T1000 (cell line): ENCODE results near the gene IGF2BP3.
"Not testable (repeated sequence)": the region's sequence is repeated elsewhere in the genome, so short reads cannot be mapped to it uniquely, and the experiment has no call there.

Experiments
- DNase-seq: peaks from one replicate; lab custom pipeline; 2025; ENCODE audit warnings: mixed read lengths; lab: John Stamatoyannopoulos, UW

Gene IGF2BP3

DNA sequence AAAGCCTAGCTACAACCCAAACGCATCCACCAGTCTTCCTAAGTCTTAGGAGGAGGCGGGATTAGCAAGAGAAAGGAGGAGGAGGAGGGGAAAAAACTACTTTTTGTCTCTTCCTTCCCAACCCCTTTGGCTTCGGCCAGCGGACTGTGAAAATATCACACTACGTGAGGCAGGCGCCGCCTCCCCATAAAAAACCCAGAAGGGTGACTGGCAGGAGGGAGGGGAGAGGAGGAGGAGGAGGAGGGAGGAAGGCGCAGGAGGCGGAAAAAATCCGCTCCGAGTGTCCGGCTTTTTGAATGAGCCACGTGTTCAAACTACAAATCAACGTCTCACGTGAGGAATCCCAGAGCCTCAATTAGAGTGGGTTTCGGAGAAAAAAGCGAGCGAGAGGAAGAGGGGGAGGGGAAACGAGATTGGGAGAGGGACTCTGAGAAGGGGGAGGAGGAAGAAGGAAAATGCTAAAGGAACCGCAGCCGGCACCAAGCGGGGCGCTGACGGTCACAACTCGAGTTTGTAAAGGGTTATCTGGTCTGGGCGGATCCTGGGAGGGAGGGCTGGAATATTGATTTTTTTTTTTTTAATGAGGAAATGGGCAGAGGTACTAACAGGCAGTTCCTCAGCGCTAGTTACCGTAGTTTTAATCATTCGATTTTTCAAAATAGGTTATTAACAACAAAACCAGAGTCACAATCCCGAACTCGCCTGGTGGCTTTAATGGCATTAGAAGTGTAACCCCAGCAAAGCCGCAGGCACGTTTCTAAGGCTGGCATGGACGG lies at the start of gene IGF2BP3:
IGF2BP3 (minus strand) TSS at position 162 of the 776 bp plus-strand sequence. CDS start 381 bp downstream, outside the sequence.
- DNase-seq = peak; percentile 74

DNA sequence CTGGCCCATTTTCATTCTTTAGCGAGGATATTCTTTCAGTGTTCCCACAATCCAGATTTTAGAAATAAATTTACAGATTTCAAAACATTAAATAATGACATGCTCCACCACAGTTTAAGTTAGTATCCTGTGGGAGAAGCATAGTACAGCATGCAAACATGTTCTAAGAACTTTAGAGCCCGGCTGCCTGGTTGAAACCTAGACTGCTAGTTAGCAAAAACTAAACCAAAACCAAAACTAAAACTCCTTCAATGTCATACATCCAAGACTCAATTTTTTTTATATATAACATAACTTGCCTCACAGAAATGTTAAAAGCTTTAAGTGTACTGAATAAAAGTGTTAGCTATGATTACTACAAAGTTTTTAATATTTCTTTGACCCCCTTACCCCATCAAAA lies 44.5 kb upstream of the IGF2BP3 start:
- no peak for DNase-seq

DNA sequence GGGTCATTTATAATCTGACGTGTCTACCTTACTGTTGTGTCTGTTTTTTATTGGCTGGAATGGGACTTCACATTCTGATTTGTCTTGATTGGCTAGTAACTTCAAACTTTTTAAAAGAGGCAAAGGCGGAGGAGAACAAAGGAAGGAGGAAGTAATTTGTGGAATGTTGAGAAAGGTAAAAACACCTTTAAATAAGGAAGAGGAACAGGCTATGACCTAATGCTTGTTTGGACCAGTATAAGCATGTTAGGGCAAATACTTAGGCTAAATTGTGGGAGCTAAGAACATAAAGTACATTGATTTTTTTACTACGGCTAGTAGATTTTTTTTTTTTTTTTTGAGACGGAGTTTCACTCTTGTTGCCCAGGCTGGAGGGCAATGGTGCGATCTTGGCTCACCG lies 43.5 kb upstream of the IGF2BP3 start:
- DNase-seq = not testable (repeated sequence)

DNA sequence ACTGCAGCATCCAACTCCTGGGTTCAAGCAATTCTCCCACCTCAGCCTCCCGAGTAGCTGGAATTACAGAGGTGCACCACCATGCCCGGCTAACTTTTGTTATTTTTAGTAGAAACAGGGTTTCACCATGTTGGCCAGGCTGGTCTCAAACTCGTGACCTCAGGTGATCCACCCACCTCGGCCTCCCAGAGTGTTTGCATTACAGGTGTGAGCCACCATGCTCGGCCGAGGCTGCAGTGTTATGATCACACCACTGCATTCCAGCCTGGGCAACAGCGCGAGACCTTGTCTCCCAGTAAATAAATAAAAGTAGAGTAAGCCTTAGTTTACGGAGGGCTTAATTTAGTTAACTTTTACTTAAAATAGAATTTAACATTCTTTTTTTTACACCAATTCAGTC lies 23.7 kb upstream of the IGF2BP3 start:
- no peak for DNase-seq

DNA sequence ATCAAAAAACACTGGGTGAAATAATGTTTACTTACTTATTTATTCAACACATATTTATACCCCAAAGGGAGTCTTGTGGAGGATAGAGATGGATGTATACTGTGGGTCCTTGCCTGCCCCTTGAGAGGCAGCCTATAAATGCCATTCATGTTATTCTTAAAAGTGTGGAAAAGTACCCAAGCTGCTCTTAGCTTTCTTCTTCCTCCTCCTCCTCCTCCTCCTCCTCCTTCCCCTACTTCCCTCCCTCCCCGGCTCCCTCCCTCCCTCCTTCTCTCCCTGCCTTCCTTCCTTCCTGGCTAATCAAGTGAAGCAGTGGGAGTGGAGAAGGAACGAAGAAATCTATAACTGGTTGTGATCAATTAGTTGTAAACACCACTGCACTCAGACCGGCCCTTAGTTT lies 21.2 kb upstream of the IGF2BP3 start:
- no peak for DNase-seq

DNA sequence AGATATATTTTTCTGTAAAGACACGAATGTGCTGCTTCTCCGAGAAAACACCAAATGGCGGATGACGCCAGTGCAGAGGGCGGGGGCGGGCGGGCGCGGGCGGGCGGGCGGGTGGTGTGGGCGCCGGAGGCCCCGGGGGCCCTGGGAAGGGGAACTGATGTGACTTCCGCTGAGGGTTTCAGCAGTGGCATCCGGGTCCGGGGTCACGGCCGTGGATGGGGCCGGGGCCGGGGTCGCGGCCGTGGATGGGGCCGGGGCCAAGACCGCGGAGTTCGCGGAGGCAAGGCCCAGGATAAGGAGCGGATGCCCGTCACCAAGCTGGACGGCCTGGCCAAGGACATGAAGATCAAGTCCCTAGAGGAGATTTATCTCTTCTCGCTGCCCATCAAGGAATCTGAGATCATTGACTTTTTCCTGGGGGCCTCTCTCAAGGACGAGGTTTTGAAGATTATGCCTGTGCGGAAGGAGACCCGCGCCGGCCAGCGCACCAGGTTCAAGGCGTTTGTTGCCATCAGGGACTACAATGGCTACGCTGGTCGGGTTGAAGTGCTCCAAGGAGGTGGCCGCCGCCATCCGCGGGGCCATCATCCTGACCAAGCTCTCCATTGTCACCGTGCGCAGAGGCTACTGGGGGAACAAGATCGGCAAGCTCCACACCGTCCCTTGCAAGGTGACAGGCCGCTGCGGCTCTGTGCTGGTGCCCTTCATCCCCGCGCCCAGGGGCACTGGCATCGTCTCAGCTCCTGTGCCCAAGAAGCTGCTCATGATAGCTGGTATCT lies 20.3 kb upstream of the IGF2BP3 start:
- DNase-seq = no peak

DNA sequence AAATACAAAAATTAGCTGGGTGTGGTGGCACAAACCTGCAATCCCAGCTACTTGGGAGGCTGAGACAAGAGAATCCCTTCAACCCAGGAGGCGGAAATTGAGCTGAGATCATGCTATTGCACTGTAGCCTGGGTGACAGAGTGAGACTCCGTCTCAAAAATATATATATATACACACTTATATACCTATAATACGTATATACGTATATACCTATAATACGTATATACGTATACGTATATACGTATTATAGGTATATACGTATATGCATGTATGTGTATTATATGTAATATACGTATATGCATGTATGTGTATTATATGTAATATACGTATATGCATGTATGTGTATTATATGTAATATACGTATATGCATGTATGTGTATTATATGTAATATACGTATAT lies 18.4 kb upstream of the IGF2BP3 start:
- not testable (repeated sequence) for DNase-seq

DNA sequence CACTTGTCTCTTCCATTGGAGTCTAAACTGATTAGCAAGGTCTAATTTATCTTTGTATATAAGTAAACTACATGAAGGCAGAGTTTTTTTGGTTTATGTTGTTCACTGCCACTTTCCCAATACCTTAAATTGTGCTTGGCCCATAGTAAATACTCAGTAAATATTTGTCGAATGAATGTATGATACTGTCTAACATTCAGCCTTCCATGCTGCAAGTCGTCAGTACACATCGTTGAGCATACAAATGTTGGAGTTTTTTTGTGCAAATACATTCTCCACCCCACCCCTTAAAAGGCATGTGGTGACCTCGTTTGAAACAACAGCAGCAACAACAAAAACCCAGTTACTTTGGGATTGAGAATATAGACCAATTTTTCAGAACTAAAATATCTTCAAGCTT lies 17.4 kb upstream of the IGF2BP3 start:
- no peak for DNase-seq

DNA sequence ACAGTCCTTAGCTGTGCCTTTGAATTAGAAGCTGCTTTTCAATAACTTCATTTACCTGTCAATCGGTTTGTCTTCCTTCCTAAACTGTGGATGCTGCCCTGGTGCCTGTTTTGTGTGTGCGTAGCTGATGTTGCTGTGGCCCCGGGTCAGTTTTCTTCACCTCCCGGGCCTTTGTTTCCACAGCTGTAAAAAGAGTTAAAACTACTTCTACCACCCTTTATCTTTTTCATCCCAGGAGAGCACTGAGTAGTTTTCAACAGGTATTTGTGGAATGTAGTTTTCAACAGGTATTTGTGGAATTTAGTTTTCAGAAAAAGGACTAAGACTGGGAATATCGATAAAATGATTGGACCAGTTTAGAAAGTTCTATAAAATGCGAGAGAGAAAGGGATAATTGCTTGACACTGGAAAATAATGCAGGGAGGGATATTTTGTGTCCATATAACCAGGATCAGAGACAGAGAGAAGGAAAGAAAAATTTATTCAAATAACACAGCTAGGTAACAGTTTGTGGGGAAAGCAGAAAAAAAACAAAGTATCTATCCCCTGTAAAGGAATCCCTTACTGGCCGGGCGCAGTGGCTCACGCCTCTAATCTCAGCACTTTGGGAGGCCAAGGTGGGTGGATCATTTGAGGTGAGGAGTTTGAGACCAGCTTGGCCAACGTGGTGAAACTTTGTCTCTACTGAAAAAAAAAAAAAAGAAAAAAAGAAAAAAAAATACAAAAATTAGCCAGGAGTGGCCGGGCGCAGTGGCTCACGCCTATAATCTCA lies 15.9 kb upstream of the IGF2BP3 start:
- no peak for DNase-seq

DNA sequence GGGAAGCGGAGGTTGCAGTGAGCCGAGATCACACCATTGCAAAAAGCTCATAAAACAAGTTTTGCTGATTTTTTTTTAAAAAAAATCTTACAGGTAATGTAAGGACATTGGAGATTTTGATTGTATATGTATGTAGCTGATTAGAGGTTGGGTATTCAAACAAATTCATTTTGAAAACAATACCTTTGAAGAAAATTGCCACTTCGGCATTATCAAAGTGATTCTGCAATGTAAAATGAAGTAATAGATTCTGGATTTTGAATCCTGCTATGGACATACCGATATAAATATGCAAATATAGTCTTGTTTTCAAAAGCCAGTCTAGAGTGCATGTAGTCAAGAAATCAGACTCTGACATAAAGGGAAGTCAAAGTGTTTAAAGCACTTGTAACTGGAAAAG lies 12.4 kb upstream of the IGF2BP3 start:
- DNase-seq = no peak

DNA sequence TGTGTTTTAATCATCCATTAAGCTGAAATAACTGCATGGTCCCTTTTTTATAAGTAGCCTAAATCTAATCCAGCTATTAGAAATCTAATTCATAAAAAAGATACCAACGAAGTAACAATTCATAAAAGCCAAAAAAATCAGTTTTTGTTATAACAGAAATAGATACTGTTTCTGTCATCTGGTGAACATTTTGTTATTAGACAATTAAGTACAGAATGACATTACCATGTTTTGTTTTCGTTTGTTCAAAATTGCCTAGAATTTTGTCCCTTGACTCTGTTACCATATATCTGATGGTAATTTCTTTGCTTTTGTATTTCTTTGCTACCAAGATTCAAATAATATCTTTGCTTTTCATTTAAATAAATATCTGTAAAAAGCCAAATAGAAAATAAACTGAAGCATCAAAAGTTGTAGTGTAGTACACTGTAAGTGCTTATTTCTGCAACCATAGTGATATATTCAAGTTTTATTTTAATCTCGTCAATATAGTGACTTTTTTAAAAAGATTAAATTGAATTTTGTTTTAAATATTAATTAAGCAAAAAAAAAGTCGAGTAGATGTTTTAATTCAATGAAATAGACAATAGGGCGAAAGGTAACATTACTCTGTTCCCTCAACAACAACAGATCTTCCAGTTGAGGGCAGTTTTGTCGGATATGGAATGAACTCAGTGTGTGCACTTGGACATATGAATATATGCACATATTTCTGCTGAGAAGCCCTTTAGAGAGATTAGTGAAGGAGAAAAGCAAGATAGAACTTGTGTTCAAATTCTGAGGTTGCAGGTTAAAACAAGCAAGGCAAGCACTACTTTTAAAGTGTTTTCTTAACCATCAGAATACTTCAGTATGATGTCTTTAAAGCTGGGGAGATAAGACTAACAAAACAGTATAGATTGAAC lies 7.9 kb upstream of the IGF2BP3 start:
- DNase-seq = no peak

DNA sequence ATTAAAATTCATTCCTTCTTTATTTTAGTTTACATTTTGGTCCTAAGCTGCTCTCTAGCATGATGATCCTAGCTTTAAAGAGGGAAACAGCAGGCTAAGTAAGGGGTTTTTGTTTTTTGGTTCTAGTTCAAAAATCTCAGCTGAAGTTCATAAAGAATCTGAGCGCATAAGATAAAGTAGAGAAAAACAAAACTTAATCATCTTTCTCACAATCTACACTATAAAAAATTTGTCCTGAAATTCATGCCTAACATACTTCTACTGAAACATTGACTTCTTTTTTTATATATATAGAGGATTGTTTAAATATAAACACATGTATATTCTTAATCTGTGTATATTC lies 6.8 kb upstream of the IGF2BP3 start:
- no peak for DNase-seq

DNA sequence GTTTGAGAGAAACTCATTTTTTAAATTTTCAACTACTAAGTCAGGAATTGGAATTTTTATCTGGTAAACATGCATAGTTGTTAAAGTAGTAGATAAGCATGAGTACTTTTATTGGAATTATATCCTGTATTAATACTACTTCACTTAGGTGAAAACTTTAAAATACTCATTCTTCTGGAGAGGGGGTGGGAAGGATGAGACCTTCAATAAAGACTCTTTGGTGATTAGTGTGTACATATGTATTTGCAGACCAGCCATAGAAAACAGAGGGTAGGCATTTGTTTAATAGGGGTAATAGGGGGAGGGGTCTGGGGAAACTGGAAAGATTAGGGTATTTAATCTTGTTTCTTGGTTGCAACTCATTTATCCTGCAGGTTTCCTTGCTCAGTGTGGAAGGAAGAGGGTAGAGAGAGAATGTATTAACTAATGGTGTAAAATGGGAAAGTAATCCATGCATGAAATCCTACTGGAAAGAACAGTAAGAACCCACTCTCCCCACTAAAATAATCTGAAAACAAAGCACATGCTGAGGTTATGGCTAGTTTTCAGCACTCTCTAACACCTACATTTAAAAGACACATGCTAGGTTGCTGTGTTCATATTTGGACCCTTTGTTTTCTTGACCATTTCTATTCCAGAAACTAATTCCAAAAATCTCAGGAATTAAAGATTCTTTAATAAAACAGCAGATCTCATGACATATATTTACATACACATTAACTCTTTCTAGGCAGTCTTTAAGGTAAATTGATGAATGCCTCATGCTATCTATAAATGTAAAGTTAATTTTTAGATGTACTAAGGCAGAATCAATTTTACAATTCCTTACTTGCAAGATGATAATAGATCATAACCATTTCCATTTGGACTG lies 6.2 kb upstream of the IGF2BP3 start:
- no peak for DNase-seq

DNA sequence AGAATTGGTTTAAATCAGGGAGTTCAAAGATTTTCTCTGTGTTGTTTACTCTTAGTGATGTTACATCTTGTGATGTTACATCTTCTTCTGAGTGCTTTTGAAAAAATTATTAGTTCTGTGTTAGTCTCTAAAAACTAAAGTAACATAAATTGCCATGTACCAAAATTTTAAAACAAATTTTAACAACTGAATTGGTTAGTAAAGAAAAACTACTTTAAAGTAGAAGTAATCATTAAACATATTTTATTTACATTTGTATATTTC lies 5.2 kb upstream of the IGF2BP3 start:
- no peak for DNase-seq

DNA sequence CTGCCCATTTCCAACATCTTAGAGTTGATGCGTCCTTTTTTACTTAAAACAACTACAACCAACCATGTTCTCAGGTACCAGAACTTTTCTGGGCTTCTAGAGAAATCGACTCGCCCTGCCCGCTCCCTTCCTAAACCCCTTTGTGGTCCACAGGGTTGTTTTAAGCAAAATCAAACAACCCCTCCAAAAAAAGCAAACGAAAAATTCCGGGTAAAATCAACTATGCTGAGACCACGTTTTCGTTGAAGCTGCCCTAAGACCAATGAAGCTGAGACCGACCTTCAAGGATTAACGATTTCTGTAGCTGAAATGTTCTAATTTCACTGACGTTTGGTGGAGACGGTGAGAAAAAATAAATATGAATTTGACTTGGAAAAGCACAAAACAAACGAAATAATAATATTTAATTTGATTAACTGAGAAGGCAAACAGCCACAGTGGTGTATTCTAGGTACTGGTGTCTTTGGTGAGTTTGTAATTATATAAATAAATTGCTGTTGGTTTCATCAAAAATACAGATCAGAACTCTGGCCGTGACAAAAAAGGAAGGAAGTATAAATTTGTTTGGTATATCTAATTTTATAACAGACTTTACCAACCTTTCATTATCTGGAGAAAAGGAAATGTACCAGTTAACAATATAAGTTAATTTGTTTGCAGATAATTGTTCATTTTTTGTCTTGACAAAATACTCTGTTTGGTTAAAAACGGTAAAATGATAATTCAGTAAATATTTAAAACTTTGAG lies 4.7 kb upstream of the IGF2BP3 start:
- DNase-seq = no peak

DNA sequence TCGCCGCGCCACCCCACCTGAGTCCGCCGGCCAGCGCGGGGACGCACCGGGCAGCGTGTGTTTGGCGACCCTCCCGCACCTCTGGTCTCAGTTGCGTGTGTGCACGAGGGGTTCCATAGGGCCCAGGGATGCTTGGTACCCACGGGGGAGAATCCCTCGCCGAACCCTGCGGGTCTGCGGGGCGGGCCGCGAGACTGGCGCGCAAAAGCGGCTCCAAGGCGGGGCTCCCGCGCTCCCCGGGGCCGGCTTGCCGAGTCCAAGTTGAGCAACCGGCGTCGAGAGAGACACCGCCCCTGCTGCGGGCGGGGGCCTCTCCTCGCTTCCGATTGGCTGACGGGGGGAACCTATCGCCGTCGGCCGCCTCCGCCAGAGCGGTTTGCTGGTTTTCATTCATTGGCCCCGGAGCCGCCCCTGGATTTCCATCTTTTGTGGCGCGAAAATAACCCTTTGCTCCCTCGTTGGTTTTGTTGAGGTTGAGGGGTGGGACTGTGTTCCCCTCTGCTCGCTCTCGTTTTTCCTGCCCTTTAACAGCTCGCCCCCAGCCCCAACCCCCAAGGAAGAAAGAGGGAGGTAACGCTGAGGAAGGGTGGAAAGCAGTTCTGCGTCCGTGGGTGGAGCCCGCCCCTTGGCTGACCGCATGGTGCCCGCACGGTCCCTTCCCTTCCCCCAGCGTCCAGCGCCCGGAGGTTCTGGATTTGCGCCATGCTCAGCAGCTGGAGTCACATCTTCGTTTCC lies 4.0 kb upstream of the IGF2BP3 start:
- DNase-seq = peak; percentile 91

DNA sequence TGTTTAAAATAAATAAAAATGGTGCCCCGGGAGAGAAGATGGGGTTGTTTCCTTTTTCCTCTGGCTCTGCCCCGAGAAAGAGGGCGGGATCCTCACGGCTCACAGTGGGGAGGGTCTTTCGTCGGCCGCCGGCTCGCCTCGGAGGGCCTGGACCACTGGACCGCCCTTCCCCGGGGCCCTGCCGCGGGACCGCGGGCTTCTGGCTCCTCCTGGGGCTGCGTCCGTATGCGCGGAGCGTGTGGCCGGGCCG lies 3.5 kb upstream of the IGF2BP3 start:
- no peak for DNase-seq

DNA sequence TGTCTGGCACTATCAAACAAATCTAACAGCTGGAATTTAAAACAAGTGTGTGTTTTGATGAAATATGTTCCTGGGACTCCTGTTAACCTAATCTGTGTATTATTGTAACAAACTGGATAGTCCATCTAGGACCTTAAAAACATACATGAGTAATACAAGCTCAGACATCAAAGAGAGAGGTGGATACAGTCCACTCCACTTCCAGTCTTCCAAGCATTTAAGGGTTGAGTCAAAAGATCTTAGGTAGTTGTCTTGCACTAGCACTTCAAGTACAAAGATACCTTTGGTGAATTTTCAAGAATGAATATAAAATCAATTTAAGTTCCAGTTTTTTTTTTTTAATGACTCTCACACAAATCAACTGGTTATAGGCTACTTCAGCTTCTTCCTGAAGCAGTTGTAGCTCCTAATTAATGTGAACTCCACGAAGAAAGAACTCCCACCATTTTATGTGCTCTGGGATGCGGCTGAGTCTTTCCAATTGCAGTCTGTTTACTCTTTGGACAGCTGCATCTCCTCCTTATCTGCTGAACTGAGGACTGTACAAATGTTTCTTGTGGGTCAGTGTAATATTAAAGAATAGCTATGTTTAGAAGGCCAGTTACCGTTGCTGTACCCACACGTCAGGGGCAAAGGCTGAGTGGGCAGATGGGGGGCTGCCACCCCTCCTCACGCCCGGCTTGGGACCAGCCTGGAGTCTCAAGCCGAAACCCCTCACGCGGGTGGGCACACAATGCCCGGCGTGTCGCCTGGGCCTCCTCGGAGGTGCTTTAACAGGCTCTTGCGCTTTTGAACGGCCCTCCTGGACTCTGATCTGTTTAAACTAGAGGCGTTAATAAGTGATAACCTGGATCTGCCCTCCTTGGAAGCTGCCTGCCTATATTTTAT lies 2.9 kb upstream of the IGF2BP3 start:
- no peak for DNase-seq

DNA sequence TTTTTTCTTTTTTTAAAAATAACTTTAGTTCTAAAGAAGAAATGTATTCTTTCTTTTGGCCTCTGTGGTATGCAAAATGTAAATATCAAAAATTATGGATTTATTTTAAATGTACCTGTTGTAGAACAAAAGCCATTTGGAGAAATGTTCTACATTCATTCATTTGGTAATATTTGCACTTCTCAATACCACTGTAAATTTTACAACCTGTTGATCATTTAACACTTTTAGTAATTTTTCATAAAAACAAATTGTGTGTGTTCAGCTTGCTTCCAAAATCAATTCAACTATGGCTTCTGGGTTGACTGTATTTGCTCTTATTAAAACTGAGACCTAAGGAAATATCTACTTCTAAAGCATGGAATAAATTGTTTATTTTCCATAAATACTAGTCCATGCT lies 2.3 kb upstream of the IGF2BP3 start:
- DNase-seq = no peak
